ENCODE data around the gene TMEM176B.
"Not testable (repeated sequence)": the region's sequence is repeated elsewhere in the genome, so short reads cannot be mapped to it uniquely, and the experiment has no call there.

DNA sequence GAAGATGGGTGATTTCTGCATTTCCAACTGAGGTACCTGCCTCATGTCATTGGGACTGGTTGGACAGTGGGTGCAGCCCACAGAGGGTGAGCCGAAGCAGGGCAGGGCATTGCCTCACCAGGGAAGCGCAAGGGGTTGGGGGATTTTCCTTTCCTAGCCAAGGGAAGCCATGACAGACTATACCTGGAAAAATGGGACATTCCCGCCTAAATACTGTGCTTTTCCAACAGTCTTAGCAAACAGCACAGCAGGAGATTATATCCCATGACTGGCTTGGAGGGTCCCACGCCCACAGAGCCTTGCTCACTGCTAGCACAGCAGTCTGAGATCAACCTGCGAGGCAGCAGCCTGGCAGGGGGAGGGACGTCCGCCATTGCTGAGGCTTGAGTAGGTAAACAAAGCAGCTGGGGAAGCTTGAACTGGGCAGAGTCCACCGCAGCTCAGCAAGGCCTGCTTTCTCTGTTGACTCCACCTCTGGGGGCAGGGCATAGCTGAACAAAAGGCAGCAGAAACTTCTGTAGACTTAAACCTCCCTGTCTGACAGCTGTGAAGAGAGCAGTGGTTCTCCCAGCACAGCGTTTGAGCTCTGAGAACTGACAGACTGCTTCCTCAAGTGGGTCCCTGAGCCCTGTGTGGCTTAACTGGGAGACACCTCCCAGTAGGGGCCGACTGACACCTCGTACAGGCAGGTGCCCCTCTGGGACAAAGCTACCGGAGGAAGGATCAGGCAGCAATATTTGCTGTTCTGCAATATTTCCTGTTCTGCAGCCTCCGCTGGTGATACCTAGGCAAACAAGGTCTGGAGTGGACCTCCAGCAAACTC is 7.7 kb upstream of the TMEM176B start:
- TF ChIP-seq, protein P1, sequence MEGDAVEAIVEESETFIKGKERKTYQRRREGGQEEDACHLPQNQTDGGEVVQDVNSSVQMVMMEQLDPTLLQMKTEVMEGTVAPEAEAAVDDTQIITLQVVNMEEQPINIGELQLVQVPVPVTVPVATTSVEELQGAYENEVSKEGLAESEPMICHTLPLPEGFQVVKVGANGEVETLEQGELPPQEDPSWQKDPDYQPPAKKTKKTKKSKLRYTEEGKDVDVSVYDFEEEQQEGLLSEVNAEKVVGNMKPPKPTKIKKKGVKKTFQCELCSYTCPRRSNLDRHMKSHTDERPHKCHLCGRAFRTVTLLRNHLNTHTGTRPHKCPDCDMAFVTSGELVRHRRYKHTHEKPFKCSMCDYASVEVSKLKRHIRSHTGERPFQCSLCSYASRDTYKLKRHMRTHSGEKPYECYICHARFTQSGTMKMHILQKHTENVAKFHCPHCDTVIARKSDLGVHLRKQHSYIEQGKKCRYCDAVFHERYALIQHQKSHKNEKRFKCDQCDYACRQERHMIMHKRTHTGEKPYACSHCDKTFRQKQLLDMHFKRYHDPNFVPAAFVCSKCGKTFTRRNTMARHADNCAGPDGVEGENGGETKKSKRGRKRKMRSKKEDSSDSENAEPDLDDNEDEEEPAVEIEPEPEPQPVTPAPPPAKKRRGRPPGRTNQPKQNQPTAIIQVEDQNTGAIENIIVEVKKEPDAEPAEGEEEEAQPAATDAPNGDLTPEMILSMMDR (IDR thresholded peaks at IDR 0.05) = not testable (repeated sequence)
- TF ChIP-seq POLR2AphosphoS5 (IDR thresholded peaks at IDR 0.05) = not testable (repeated sequence)
